Cerebellar nuclear complex (tissue), 1 donor: ENCODE measurements around the gene LRRK1.

Experiments
- DNase-seq, 2 experiments: peaks; one replicate each; lab custom pipeline; 2025; lab: John Stamatoyannopoulos, UW

The LRRK1 gene

DNA sequence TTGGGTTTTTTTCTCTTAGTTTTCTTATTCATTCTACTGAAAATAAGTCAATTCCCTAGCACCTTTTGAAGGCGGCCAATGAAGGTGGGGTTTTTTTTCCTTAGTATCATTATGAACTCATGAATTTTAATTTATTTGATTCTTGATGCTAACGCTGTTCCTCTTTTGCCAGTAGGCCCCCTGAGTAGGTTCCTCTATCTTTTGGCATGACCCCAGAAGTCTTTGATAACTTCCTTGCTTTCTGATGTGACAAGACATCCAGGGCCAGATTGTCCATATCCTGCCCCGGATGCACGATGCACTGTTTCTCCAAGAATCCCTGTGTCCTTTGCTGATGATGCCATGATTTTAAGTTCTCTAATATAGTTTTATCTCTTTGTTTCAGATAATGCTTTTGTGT, 20.6 kb downstream of the LRRK1 start:
- no peak for DNase-seq

DNA sequence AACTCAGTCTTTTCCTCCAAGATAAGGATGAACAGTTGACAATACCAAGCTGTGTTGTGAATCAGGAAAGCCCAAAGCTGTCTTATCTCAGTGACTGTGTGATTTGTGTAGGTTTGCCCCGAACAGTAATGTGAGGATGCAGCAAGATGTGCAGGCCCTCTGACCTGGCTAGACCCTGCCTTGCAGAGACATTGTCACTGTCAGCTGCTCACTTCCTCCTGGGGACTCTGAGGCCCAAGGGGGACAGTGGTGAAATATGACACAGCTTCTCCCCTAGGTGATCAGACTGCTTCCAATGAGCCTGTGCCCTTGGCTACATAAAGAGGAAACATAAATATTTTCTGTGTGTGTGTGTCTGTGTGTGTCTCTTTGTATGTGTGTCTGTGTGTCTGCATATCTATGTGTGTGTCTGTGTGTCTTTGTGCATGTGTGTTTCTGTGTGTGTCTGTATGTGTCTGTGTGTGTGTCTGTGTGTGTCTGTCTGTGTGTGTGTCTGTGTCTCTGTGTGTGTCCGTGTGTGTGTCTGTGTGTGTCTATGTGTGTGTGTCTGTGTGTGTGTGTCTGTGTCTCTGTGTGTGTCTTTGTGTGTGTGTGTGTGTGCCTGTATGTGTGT, 21.7 kb downstream of the LRRK1 start:
- DNase-seq, result no peak

DNA sequence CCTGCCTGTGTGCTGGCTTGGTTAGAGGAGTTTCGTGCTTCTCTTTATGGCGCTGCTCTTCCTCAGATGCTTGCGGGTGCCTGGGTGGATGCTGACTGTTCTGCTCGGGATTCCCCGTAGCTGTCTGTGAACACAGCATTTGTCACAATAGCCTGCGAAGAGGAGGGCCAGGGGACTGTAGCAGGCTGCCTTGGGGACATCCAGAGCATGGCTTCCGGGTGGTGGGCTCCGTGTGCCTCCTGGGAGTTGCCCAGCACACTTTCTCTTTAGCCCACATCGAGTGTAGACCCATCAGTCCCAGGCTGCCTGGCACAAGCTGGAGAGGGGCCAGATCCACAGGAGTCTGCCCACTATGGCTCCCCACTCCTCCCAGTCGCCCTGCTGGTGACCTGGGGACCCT, 22.4 kb downstream of the LRRK1 start:
- DNase-seq, result no peak

DNA sequence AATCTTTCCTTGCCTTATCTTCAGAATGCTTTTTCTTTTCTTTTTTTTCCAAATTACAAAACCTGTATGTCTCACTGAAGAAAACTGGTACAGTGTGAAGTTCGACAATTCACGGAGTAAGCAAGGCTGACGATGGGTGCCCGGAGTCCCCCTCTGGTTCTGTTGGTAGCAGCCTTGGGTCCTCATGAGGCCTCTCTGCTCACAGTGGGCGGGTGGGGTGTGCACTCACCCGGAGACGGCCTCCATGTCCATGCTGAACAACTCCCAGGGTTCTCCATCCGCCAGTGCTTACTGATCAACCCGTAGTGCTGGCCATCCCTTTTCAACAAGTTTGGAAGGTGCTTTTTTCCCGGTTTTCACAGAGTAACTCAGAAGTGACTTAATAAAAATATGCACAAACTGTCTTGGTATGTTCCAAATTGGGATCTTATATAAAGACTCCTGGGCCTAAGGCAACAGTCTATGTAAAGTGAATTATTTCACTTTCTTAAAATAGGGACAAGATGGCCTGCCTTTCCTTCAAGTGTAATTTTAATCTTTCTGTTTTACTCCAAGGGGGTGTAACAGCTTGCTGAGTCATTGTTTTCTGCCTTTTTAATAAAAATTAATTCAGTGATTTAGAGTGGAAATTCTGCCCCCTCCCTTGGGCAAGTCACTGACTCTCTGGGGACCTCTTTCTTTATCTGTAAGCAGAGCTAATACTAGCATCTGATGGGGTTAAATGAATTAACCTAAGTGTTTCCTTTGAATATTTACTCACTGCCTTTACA, 23.7 kb downstream of the LRRK1 start:
- DNase-seq, result no peak

DNA sequence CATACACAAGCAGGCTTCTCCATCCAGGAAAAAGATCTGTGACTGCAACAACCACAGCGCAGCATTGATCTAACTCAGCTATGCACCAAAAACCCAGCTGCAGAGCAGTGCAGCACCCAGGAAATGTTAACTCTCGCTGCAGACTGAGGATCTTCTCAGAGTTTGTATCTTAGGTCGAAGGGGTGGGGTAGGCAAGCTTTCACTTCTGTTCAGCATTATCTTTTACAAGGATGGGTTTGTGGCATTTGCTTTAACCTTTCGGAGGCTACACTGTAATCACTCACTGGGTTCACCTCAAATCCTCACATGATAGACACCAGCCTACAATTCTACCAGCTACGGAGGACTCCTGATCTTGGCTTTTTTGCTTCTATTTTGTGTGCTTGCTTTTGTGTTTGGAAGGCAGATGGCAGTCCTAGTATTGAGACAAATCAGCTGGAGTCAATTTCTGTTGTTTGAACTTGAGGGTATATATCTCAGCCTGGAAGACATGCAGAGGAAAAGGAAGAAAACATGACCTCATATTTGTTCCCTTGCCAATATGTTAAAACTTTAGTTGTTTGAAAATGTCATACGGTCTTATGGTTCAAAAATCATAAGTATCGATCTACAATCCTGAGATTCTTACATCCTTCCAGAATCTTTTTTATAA, 25.2 kb downstream of the LRRK1 start:
- no peak for DNase-seq

DNA sequence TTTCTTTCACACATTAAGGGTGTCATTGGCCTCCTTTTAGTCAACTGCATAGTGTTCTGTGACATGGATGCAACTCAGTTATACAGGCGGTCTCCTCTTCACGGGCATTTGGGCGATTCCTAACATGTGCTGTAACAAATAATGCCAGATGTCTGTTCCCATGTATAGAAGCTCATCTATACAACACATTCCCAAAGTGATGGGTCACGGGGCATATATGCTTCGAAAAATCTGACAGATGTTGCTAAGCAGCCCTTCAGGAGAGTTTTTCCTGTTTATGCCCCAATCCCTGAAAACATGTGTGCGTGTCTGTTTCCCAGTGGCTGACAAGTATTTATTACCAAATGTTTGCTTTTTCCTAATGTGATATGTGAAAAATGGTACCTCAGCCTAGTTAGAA, 25.8 kb downstream of the LRRK1 start:
- DNase-seq, result no peak

DNA sequence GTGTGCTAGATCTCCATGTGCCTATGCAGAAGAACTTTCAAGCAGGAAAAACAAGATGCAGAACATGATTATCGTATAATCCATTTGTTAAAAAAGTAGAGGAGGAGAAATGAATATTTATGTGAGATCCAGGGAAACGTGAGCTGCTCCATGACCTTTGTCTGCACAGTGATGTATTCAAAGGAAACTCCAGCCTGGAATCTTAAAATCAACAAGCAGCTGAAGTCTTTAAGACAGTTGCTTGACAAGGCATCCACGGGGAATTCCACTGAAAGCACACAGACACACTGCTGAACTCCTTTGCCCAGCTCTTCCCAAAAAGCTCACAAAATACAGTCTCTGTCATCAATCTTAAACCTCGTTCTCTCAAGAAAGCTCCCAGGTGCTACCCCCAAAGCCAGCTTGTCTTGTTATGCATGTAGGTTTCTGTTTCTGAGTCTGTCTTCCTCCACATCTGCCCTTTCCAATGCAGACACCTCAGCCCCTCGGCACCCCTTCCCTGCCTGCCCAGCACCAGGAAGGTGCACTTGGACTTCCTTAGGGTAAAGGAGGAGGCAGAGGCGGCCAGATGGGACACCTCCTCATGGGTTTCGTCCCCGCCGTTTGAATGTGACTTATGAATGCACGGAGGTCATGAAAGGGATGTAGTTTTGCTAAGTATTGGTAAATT, 28.7 kb downstream of the LRRK1 start:
- DNase-seq, result no peak

DNA sequence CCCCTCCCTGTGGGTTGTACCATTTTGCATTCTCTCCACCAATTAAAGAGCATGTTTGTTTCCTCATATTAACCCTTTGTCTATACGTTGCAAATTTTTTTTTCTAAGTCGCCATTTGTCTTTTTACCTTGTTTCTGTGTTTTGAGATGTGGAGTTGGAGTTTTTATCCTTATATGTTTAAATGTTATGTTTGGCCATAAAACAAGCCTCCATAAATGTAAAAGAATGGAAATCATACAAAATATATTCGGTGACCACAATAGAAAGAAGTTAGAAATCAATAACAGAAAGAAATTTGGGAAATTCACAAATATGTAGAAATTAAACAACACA, 29.2 kb downstream of the LRRK1 start:
- DNase-seq, result no peak

DNA sequence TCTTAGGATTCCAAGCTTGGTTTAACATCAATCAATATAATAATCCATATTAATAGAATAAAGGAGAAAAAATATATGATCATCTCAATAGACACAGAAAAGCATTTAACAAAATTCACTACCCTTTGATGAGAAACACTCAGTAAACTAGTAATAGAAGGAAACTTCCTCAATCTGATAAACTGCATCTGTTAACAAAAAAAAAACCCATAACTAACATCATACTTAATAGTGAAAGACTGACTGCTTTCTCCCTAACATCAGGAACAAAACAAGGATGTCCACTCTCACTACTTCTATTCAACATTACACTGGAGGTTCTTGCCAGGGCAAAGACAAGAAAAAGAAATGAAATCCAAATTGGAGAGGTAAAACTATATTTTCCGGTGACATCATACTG, 30.5 kb downstream of the LRRK1 start:
- no peak for DNase-seq

DNA sequence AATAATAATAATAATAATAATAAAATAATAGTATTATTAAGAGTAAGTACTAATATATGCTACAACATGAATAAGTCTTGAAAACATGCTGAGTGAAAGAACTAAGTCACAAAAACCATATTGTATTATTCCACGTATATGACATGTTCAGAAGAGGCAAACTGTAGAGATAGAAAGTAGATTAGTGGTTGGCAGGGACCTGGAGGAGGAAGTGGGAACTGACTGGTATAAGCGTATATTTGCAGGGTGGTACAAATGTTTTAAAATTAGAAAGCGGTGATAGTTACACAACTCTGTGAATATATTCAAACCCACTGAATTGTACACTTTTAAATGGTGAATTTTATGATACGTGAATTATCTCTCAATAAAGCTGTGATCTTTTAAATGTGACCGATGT, 32.8 kb downstream of the LRRK1 start:
- no peak for DNase-seq

DNA sequence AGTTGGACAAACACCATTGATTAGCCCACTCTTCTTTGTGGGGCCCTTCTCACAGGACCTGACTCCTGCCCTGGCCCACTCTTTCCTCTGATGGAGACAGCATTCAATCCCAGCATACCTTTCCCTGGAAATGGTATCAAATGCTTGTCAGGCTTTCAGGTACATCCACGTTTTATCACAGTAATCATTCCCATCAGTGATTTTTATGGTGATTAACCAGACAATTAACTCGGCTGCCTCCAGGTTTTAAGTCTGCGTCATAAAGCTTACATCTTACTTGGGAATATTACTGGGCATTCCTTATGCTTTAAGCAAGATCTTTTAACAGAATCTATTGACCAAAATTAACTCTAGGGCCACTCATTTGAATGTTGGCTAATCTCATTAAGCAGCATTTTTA, 33.4 kb downstream of the LRRK1 start:
- no peak for DNase-seq

DNA sequence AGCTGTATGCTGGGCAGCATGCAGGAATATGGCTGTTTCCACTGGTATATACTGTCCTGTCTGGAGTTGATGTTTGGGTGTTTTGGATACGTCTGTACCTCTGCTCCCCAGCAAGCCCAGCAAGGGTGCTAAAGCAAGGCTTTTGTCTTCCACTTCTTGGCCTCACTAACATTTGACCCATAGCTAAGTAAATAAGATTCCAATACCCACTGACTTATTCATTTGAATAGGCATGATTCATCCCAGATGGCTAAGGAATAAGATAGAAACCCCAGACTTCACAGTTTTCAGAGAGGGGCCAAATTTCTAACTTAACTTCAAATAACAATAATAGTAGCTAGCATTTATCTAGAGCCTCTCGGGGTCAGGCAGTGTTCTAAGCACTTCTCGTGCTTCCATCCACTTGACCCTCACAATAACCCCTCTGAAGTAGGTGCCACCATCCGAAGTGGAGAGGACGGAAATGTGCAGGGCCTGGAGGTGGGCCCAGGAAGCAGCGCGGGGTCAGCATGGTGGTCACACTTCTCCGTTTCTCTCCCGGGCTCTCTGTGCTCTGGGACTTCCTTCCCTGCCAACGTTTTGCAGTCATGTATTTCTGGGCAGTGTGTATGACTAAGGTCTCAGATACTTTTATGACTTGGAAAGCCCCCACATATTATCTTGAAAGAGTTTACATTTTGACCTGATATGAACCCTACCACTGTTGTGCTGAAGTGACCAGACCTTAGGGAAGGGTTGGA, 39.3 kb downstream of the LRRK1 start:
- no peak for DNase-seq

DNA sequence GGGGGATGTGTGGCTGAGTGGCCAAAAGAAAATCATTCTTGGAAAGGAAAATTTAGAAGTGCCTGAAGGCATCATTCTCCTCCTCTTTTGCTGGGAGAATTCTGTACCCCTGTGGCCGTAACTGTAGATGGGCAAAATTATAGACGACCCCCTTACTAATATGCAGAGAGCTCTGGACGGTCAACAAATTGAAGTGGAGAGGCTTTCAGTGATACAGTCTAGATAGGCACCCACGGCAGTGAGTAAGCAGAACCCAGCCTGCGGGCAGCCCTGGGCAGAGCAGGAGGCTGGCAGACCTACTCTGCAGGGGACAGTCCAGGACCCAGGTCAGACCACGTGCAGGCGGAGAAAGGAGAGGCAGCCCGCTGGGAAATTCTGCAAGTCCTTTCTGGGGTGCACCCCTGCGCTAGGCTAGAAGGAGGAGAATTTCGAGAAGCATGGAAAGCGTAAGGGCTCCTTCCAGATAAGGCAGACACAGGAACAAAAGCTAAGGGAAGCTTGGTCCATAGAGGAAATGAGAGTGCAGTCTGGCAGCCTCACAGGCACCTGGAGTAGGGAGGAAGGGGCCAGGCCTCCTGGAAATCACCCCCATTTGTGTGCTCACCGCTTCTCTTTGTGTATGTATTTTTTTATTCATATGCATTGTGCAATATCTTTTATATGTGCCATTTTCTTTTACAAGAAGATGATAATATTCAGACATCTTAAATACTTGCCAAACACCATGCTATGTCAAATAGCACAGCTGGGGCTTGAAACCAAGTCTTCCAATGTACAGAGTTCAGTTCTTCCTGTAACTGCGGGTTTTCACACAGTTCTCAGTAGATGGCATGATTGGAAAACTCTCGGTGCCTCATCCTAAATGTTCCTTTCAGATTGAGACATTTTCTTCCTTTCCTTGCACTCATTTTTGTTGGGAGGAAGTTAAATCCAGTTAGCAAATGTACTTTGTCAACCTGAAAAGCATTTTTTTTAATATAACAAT, 40.2 kb downstream of the LRRK1 start:
- no peak for DNase-seq

DNA sequence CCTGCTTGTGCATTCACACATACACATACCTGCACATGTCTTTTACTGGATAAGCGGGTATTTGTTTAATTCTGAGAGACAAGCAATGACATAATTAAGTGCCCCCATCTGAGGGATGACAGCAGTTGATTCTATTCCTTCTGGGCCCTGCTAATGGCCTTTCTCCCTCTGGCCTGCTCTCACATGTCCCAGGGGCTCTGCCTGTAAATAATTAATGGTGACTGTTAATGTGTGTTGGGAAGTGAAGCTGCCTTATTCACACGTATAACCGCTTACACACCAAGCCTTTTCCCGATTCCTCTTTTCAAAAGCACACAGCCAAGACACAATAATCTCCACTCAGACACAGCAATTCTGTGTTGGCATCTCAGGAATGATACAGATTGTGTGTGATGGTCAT, 47.8 kb downstream of the LRRK1 start:
- DNase-seq, result no peak

DNA sequence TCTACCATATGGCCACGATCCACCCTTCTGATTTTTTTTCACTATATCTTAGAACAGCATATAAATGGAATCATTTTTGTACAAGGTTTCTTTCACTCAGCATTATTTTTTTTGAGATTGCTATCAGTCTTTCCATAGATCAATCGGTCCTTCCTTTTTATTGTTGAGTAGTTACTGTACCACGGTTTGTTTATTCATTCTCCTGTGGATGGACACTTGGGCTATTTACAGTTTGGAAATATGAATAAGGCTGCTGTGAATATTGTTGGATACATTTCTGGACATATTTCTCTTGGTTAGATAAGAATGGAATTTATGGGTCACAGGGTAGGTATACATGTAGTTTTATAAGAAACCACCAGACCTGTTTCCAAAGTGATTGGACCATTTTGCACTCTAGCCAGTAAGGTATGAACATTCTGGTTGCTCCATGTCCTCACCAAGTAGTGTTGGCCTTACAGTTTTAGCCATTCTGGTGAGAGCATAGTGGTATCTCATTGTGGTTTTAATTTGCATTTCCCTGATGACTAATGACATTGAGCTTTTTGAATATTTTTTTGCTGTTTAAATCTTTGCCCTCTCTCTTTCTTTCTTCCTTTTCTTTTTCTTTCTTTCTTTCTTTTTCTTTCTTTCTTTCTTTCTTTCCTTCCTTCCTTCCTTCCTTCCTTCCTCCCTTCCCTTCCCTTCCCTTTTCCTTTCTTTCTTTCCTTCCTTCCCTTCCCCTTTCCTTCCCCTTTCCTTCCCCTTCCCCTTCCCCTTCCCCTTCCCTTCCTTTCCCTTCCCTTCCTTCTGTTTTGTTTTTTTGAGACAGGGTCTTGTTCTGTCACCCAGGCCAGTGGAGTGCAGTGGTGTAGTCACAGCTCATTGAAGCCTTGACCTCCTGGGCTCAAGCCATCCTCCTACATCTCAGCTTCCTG, 49.2 kb downstream of the LRRK1 start:
- DNase-seq, result no peak

DNA sequence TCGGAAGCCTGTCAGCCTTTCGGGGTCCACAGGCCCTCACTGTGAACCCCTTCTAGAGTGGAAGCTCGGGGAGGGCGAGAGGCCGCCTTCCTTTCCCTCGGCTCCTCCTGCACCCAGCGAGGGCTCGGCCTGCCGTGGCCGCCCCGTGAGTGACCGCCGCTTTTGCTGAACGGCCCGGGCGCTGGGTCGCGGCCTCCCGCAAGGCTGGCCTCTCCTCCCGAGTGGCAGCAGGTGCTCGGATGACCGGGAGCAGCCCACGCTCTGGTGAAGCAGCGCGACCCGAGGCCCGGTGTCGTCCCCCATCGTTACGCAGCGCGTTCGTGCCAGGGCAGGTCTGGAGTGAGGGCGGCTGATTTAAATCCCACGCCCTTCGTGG, 53.8 kb downstream of the LRRK1 start:
- no peak for DNase-seq

DNA sequence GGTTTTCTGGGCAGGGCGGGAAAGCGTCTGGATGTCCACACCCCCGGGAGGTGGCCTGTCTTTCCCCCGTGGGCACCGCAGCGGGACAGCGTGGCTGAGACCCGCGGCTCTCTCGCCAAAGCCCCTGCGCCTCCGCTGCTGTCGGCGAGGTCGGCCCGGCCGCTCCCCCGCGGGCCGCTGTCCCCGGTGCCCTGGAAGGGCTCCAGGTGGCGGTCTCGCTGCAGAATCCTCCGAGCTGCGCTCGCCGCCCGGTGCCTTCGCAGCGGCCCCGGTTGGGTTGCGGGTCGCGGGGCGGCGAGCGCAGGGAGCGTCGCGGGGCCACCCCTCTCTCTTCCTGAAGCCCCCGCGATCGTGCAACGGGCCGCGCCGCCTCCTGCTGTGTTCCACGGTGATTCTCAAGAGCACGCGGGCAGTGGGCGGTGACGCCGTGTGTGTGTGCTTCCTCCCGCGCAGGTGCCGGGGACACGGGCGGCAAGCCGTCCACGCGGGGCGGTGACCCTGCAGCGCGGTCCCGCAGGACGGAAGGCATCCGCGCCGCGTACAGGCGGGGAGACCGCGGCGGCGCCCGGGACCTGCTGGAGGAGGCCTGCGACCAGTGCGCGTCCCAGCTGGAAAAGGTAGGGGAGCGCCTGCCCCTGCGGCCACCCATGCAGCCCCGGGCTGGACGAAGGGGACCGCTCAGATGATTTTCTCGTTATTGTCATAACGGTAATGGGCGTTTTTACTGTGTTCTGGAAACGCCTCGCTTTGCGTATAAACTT, 54.4 kb downstream of the LRRK1 start:
- DNase-seq, result no peak

DNA sequence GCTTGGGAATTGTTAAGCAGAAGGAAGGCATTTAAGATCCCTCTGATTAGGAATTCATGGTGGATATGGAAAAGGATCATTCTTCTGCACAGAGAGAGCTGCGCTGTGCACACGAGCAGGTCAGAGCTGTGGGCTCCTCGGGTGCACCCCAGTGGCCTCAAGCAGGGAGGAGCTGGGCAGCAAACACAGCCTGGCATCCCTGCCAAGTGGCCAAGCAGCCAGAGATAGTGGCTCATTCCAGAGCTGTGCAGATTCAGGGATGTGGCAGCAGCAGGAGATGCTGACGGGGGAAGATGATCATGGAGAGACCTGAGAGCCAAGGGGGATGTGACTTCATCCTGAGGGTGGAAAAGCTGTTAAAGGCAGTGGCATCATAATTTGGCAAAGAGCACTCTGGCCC, 55.9 kb downstream of the LRRK1 start:
- DNase-seq, result no peak

DNA sequence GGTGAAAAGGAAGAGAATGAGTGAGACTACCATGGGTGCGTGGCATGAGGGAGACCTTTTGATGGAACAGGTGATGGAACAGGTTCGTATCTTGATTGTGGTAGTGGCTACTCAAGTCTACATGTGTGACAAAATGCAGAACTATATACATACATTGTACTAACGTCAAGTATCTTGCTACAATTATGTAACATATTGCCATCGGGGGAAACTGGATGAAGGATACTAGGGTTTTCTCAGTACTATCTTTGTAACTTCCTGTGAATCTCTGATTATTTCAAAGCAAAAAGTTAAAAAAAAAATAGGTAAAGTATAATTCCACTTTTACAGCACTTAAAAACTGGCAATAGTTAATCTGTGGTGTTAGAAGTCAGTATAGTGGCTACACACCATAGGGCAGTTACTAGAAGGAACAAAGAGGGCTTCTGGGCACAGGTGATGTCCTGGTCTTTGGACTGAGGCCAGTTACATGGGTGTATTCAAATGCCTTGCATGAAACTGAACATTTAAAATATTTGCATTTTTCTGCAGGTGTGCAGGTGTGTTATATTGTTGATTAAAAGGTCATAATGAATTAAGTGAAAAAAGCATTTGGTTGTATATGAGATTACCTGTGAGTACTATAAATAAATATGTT, 61.4 kb downstream of the LRRK1 start:
- DNase-seq, result no peak
